ENCODE measurements around the gene ALDOA.
"Not testable (repeated sequence)": the region's sequence is repeated elsewhere in the genome, so short reads cannot be mapped to it uniquely, and the experiment has no call there.

The ALDOA gene

GRCh38 chr16:30065102-30065942 lies at the start of gene ALDOA:
TSS of gene ALDOA (plus strand) at chr16:30065760. CDS start at chr16:30066898, 1,138 bp downstream.
- peak; percentile 85 for DNase-seq

DNA sequence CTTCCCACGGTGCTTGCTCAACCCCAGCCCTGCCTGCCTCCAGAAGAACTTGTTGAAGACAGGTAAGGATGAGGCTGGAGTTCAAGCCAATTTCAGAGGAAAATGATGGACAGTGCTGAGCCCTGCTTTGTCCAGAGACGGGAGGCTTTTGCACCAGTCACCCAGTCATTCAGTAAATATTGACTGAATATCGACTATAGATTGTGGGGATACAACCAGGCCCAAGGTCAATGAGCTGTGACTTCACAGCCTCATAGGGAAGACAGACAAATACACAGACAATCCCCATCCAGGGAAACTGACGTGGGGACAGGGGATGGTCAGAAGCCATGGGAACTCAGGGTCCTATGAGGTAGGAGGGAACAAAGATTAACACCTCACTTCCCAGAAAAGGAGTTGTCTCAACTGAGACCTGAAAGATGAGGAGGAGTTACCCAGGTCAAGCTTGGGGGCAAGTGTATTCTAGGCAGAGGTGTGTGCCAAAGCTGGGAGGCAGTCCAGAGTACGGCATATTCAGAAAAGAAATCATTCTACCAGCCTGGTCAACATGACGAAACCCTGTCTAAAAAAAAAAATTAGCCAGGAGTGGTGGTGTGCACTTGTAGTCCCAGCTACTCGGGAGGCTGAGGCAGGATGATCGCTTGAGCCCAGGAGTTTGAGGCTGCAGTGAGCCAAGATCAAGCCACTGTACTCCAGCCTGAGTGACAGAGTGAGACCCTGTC lies 48.8 kb upstream of the ALDOA start:
- no peak for DNase-seq

GRCh38 chr16:30017277-30017656 lies 48.3 kb upstream of the ALDOA start:
- DNase-seq = no peak

GRCh38 chr16:30017937-30018336 lies 47.6 kb upstream of the ALDOA start:
- DNase-seq = not testable (repeated sequence)

- no peak for DNase-seq
Observed at GRCh38 chr16:30018731-30019158, 46.8 kb upstream of the ALDOA start.

GRCh38 chr16:30022887-30023286 lies 42.7 kb upstream of the ALDOA start, which contains the start of gene C16orf92:
TSS of gene C16orf92 (plus strand) at chr16:30023198. CDS start at chr16:30023341, 143 bp downstream.
- no peak for DNase-seq

- no peak for DNase-seq
Observed at GRCh38 chr16:30023586-30023985, 42.0 kb upstream of the ALDOA start.

DNA sequence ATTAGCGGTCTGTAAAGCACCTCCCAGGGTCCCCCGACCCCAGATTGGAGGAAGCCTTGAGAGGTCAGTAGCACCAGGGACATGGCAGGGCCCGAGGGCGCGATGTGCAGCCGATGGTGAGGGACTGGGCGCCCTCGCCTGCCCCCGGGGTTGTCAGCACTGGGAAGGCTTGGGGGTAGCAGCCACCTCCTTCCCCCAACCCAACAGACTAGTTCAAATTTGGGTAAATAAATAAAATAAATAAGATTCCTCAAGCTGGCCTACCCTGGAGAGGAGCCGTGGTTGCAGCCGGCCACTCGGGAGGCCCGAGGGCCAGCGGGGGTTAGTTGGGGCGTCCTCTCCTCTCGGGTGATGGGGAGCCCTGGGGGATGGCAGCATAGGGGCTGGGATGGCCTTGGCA lies 41.1 kb upstream of the ALDOA start:
- no peak for DNase-seq

- DNase-seq = no peak
Observed at GRCh38 chr16:30025156-30025555, 40.4 kb upstream of the ALDOA start.

GRCh38 chr16:30025574-30025973 lies 40.0 kb upstream of the ALDOA start:
- DNase-seq = no peak

DNA sequence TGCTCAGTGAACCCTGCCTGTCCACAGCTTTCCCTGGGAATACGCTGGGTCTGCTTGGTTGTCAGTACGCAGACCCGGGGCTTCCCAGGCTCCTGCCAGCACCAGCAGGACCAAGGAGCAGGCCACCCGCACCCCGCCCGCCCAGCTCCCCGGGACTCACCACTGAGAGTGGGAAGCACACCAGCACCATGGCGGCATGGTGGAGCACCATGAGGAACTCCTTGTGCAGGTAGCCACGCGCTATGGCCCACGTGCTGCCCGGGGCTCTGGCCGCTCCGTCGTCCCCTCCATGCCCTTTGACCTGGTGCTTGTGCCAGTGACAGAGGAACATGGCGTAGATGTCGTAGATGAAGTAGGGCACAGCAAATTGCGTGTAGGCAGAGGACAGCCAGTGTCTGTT lies 39.1 kb upstream of the ALDOA start:
- no peak for DNase-seq

DNA sequence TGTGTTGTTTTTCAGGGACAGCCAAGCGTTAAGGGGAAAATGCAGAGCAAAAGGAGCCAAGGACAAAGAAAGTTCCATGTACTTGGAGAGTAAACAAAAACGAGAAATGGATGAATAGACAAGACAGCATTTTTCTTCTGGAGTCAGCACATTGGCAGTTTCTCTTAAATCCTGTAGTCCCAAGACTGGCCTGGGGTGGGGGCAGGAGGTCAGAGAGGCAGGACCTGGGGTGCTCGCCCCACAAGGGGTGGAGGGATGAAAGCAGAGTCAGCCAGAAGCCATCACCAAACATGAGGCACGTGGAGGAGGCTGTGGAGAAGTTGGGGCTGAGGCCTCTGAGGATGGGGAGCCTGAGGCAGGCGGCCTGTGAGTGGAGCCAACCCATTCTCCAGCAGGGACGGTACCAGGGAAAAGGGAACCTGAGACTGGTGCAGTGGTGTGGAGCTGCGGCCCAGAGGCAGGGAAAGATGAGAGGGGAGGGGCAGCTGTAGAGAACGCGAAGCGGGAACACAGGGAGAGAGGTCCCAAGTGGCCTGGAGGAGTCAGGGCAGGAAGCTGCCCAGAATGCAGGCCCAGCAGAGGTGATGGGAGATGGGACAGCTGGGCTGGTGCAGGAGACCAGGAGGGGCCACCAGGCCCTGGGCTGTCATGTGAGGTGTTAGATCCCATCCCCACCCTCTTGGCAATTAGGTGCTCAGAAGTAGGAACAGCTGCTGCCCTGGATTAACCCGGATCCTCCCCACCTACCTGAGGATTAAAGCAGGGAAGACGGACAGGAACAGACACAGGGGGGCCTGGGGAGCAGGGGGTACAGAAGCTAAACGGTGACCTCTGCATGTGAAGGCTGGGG lies 37.7 kb upstream of the ALDOA start:
- no peak for DNase-seq

DNA sequence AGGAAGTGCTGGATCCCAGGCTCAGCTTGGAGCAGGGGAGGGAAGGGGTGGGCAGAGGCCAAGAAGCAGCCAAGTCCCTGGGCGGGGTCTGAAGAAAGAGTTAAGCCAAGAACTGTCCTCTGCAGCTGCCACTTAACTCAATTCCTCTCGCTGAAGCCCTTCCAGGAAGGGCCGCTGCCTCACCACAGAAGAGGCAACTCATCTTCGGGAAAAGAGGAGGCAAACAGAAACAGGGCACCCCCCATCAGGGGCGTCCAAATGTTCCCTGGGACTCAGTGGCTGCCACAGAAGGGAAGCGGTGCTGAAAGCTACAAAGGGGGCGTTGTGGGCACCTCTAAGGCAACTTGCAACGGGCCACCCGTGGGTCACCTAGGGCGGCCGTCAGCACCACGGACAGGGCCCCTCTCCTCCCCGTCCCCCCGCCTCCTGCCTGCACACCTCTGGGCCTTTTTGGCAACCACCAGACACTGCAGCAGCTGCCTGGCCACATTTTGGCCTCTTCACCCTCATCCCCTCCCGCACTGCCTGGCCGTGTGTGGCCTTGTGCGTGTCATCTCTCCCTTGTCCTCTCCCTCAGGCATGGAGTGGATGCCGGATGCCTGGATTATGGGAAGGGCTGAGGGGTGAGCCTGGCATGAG lies 37.0 kb upstream of the ALDOA start:
- DNase-seq = no peak

DNA sequence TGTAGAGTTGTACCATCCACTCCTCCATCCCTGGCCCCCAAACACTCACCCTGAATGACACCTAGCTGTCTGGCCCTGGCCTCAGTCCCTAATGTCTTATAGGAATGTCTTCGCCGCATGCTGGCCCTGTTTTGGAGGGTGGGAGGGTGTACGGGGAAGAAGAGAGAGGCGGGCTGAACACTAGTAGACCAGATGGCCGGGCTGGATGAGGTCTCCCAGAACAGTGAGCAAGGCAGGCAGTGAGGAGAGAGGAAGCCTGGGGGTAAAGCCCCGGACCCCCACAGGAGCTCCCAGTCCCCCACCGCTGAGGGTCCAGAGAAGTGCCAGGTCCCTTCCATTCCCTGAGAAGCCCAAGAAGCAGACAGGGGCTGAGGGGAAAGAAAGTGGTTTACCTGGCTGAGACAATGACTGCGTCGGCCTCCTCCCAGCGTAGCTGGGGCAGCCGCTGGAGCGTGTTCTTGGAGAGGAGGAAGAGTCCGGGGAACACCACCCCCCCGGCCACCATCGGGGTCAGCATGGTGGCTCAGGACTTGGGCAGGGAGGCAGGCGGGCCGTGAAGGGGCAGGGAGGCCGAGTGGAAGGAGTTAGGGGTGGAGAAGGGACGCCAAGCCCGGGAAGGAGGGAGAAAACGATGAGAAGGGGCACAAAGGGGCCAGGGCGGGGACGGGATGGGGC lies 35.4 kb upstream of the ALDOA start:
- no peak for DNase-seq

DNA sequence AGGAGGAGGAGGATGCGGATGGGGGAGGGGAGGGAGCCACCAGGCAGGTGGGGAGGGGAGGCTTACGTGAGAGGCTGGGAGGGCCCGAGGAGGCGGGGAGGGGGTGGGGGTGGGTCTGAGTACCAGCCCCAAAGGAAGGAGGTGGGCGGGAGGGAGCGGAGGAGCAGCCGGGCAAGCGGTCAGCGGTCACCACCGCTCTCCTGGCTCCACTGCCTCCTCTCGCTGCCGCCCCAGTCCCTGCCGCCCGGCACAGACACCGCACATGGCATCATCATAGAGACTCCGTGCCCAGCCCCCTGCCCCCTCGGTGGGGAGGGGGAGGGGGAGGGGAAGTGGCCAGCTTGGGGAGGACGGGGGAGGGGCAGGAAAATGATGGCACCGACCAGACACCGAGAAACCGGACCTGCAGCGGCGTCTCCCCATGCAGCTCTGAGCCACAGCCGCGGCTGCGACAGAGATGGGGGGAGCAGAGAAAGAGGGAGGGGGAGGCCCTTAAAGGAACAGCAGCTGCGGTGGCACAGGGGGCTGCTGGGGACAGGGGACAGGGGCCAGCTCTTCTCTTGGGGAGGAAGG lies 34.6 kb upstream of the ALDOA start, which contains the start of gene TLCD3B:
TSS of gene TLCD3B (minus strand) at position 431 of the 573 bp plus-strand sequence. CDS start 744 bp downstream, outside the sequence.
- no peak for DNase-seq

GRCh38 chr16:30031477-30031918 lies 34.1 kb upstream of the ALDOA start:
- no peak for DNase-seq

DNA sequence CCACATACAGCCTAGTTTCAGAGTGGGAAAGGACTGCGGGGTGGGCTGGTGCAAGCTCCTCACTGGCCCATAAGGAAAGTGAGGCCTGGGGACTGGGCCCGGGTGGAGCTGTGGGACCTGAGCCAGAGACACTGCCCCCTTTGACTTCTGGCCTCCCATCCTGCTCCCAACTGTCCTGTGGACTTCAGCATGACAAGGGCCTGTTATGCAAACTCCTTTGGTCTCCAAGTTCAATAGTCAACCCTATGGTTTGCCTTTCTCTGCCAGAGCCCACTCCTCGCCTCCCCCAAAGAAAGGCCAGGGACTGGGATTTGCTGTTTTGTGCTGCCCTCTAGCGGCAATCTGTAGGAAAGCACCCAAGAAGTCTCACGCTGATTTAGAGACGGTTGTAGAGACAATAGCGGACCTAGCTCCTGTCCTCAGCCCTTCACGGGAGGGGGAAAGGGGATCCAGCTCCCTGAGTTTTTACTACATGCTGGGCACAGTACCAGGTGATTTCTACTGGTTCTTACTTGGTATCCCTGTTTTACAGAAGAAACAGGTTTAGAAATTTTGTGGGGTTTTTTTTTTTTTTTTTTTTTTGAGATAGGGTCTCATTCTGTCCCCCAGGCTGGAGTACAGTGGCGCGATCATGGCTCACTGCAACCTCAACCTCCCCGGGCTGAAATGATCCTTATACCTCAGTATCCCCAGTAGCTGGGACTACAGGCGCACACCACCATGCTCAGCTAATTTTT lies 33.3 kb upstream of the ALDOA start:
- peak; percentile 71 for DNase-seq

DNA sequence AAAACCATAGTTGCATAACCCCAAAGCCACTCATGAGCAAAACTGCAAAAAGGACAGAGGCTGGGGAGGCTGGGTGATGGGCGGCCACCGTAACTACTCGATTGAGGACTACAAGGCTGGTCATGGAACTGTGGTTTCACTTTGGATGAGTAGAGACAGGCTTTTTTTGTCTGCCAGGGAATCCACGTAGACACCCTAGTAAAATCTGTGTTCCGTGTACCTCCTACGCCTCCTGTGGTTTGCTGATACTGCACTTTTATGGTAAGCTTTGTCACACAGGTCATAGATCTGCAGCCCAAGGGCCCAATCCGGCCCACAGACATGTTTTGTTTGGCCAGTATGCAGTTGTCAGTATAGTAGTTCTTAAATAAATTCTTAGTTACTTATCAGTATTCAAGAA lies 32.3 kb upstream of the ALDOA start:
- no peak for DNase-seq

- no peak for DNase-seq
Observed at GRCh38 chr16:30040221-30040620, 25.3 kb upstream of the ALDOA start.

DNA sequence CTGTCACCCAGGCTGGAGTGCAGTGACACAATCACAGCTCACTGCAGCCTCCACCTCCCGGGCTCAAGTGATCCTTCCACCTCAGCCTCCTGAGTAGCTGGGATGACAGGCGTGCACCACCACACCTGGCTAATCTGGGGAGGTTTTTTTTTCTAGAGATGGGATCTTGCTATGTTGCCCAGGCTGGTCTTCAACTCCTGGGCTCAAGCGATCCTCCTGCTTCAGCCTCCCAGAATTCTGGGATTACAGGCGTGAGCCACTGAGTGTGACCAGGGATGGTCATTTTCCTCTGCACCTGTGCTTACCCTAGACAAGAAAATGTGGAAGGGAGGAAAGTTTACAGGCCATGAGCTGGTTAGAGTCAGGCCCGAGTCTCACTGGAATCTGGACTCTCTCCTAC lies 24.9 kb upstream of the ALDOA start:
- not testable (repeated sequence) for DNase-seq

DNA sequence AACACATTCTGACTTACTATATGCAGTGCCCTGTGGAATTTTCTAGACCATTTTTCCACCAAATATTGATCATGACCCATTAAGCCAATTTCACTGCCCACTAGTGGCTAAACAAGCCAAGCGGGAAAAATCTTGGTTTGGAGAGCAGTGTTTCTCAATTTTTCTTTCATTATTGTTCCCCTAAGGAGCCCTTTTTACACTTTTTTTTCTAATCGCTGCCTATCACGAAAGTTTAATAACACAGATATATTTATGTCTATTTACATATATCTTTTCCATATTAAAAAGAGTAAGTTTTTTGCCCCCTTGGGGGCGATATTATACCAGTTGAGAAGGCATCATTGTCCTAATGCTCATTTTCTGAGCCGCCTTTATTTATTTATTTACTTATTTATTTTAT lies 23.7 kb upstream of the ALDOA start:
- no peak for DNase-seq

Data from DMS79 (cell line).